Keratinocyte (primary cell): ENCODE measurements around the gene DPP9.

Source experiments
- CTCF ChIP-seq, 3 experiments: IDR thresholded peaks in 1 of 3; conservative IDR thresholded peaks in 1 of 3; optimal IDR thresholded peaks in 1 of 3; 2 replicates in 2 of 3; 3 replicates in 1 of 3; pipeline versions ENCODE3 to v1.5.1; 2011; ENCODE audit warnings: low read length in 3 of 3, mild to moderate bottlenecking in 3 of 3, moderate library complexity in 2 of 3, control low read depth in 1 of 3, inconsistent platforms in 1 of 3; ENCODE audit not compliant: insufficient read depth in 2 of 3; ENCODE audit errors: extremely low read depth in 1 of 3
- EZH2 ChIP-seq: IDR thresholded peaks from one replicate; pipeline ENCODE4 v1.6.1; 2012; ENCODE audit warnings: inconsistent platforms, mild to moderate bottlenecking, low read length, moderate library complexity

GRCh38 chr19:4694211-4694987 lies 29.2 kb downstream of the DPP9 start:
- TF ChIP-seq CTCF (optimal IDR thresholded peaks at IDR 0.05 in 1 of 3, IDR thresholded peaks at IDR 0.05 in 1 of 3, conservative IDR thresholded peaks at IDR 0.05 in 1 of 3; ENCODE audit: extremely low read depth in 1 of 3, insufficient read depth in 2 of 3, low read length in 3 of 3) (no peak), EZH2 (no peak)
